HUES48 (cell line): Measurements from ENCODE around the gene COMMD6.

Experiments
- H3K27ac ChIP-seq: one replicate; pipeline ENCODE4 v1.7.0; 2013; ENCODE audit warnings: low read depth, low read length, inconsistent platforms
- H3K27me3 ChIP-seq: 2 replicates; pipeline ENCODE4 v1.6.1; 2013; ENCODE audit warnings: mild to moderate bottlenecking, low read length; ENCODE audit not compliant: control insufficient read depth, insufficient read depth
- H3K36me3 ChIP-seq: 2 replicates; pipeline ENCODE4 v1.6.1; 2013; ENCODE audit warnings: low read length; ENCODE audit not compliant: control insufficient read depth, insufficient read depth
- H3K4me1 ChIP-seq: 2 replicates; pipeline ENCODE4 v1.6.1; 2013; ENCODE audit warnings: mild to moderate bottlenecking, low read length; ENCODE audit not compliant: control insufficient read depth, insufficient read depth
- H3K4me3 ChIP-seq: 2 replicates; pipeline ENCODE4 v1.5.1; 2013; ENCODE audit warnings: mild to moderate bottlenecking, low read depth, low read length
- H3K9ac ChIP-seq: 2 replicates; pipeline ENCODE4 v1.6.1; 2013; ENCODE audit warnings: mild to moderate bottlenecking, low read depth, low read length, moderate library complexity
- H3K9me3 ChIP-seq: 2 replicates; pipeline ENCODE4 v1.6.1; 2013; ENCODE audit warnings: low read length; ENCODE audit not compliant: control insufficient read depth, insufficient read depth

Gene COMMD6

DNA sequence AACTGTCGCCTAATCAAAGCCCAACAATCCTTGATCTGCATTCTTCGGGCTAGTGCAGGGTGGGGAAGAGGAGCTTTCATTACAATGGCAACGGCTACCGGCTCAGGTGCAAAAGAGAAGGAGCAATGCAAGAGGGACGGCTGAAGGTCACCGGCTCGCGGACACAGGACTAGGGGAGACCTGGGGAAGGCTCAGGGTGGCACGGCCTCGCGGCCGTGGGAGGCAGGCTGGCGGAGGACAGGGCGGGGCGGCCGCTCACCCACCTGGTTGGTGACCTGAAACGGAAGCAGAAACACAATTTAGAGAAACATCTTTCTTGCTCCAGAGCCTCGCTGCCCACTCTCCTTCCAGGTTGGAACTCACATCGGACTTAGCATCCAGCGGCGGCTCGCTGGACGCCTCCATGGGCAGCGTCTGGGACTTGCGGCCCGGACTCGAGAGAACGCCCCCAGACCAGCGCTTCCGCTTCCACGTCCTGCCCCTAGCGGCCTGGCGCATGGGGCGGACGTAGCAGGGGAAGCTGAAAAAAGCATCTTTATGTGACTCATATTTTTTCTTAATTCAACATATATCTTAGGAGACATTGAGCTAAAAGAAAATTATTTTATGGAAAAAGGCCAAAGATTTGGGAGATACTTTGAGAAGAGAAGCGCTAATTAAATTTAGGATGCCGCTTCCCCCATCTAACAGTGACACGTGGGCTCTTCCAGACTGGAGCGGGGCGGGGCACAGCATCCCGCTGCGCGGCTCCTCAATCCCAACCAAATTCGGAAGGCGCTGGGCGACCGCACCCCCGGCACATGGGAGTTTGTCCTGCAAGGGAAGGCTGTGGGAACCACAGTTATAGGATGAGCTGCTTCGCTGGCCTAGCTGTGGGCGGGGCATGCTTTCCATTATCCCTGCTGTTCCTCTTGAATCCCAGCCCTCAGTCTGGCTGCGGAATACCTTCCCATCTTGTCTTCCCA lies at the start of gene COMMD6:
Gene COMMD6 (minus strand): TSS at position 441 of the 965 bp plus-strand sequence. CDS start 36 bp downstream, at position 405.
- H3K4me3 ChIP-seq = peak within 1 kb of the TSS; percentile 91
- peak within 1 kb of the TSS; percentile 86 for H3K27ac ChIP-seq
- H3K27me3 ChIP-seq = no peaks in the 10 kb centered on the region
- peak within 1 kb of the TSS; percentile 94 for H3K9ac ChIP-seq
- H3K36me3 ChIP-seq = peaks cover 25% of the 10 kb centered on the region
- no peaks in the 10 kb centered on the region for H3K4me1 ChIP-seq
- H3K9me3 ChIP-seq = no peaks in the 10 kb centered on the region

GRCh38 chr13:75585153-75585552 lies 47.5 kb upstream of the COMMD6 start:
- Histone ChIP-seq H3K9me3 (0 out of 2 replicates have a peak, but pooled peaks cover 3% of the 10 kb centered on the region), H3K9ac (no peak overlapping the region), H3K27me3 (no peaks in the 10 kb centered on the region), H3K4me3 (no peak overlapping the region), H3K36me3 (no peaks in the 10 kb centered on the region; the same call in 1 of the 2 replicates), H3K4me1 (peaks cover 16% of the 10 kb centered on the region; the same call in 1 of the 2 replicates), H3K27ac (no peak overlapping the region)

DNA sequence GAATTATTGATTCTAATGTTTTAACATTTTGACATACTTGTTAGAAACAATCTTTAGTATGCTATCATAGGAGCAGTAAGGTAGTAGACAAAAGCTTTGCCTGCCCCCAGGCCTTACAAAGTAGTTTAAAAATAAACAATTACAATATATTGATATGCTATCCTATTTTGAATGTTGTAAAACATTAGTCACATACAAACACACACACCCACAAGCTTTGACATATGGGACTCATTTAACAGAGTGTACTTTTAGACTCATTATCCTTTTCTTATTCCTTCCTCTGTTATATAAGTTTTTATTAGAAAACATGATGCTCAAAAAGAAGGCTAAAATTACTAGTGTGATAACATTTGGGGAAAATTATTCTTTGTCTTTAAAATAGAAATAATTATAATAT lies 45.5 kb upstream of the COMMD6 start:
- Histone ChIP-seq H3K9ac (no peak overlapping the region), H3K36me3 (no peaks in the 10 kb centered on the region; the same call in 1 of the 2 replicates), H3K4me3 (no peak overlapping the region), H3K4me1 (peaks cover 15% of the 10 kb centered on the region; the same call in 1 of the 2 replicates), H3K27me3 (no peaks in the 10 kb centered on the region), H3K27ac (no peak overlapping the region), H3K9me3 (0 out of 2 replicates have a peak, but pooled peaks cover 3% of the 10 kb centered on the region)

- no peak overlapping the region for H3K27ac ChIP-seq
- H3K27me3 ChIP-seq = no peaks in the 10 kb centered on the region
- H3K9me3 ChIP-seq = 0 out of 2 replicates have a peak, but pooled peaks cover 3% of the 10 kb centered on the region
- H3K4me3 ChIP-seq = no peak overlapping the region
- H3K36me3 ChIP-seq = no peaks in the 10 kb centered on the region; the same call in 1 of the 2 replicates
- peaks cover 5% of the 10 kb centered on the region; the same call in 1 of the 2 replicates for H3K4me1 ChIP-seq
- no peak overlapping the region for H3K9ac ChIP-seq
These were observed 44.4 kb upstream of the COMMD6 start for GRCh38 chr13:75581874-75582640.

GRCh38 chr13:75579529-75579928 lies 41.9 kb upstream of the COMMD6 start:
- Histone ChIP-seq H3K36me3 (peaks cover 3% of the 10 kb centered on the region; the same call in 1 of the 2 replicates), H3K27me3 (no peaks in the 10 kb centered on the region), H3K9me3 (no peaks in the 10 kb centered on the region), H3K4me3 (no peak overlapping the region), H3K9ac (no peak overlapping the region), H3K27ac (no peak overlapping the region), H3K4me1 (no peaks in the 10 kb centered on the region)

DNA sequence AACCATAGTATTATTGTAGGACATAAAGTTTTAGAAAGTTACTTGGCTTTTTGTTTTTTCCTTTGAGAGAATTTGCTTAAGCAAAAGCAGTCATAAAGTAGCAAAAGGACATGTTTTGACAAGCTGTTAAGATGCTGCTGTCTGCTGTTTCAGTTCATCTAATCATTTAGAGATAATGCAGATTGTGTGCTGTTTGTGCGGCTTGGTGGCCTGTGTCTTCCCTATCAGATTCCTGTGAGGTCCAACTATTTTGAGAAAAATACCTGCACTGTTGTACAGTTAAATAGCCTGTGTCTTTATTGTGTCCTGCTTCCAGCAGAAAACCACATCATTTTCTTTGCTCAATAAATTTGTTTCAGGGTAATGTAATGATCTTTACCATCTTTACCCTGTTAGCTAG lies 31.9 kb upstream of the COMMD6 start:
- Histone ChIP-seq H3K9me3 (no peaks in the 10 kb centered on the region), H3K36me3 (peaks cover 61% of the 10 kb centered on the region), H3K9ac (no peak overlapping the region), H3K27ac (no peak overlapping the region), H3K27me3 (no peaks in the 10 kb centered on the region), H3K4me3 (no peak overlapping the region), H3K4me1 (no peaks in the 10 kb centered on the region)

GRCh38 chr13:75566658-75567057 lies 29.0 kb upstream of the COMMD6 start:
- Histone ChIP-seq H3K27me3 (no peaks in the 10 kb centered on the region), H3K36me3 (peaks cover 65% of the 10 kb centered on the region), H3K4me3 (no peak overlapping the region), H3K9ac (no peak overlapping the region), H3K9me3 (no peaks in the 10 kb centered on the region), H3K27ac (no peak overlapping the region), H3K4me1 (no peaks in the 10 kb centered on the region)

DNA sequence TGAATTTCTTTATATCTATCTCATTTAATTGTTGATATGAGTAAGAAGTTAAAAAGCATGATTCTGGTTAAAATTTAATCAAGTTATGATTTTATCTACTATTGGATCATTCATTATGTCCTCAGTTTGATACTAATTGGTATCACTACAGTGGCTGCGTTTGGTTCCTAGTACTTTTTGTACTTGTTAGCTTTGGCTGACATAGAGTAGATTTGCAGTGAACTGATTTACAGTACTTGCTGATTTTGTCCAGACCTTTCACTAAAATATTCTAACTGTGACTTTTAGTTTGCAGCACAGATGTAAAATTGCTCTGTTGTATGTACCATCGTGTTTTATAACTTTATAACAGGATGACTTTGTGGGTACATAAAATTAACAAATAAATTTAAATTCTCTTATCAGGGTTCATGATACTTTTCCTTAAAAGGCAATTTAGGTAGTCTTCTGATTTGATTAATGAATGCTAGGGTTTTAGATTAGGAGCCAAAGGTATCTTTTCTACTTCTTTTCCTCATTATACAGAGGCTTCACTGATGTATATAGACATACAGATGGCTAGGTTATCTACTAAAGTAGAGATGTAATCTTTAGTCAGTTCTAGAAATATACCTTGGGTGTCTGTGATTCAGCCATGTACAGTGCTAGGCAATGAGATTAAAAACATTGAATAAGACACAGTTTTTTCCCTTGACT lies 20.7 kb upstream of the COMMD6 start:
- Histone ChIP-seq H3K9me3 (no peaks in the 10 kb centered on the region), H3K4me3 (no peak overlapping the region), H3K36me3 (peaks cover 51% of the 10 kb centered on the region), H3K4me1 (no peaks in the 10 kb centered on the region), H3K27me3 (no peaks in the 10 kb centered on the region), H3K9ac (no peak overlapping the region), H3K27ac (no peak overlapping the region)

GRCh38 chr13:75556961-75557360 lies 19.3 kb upstream of the COMMD6 start:
- Histone ChIP-seq H3K9me3 (no peaks in the 10 kb centered on the region), H3K36me3 (peaks cover 38% of the 10 kb centered on the region), H3K9ac (no peak overlapping the region), H3K27ac (no peak overlapping the region), H3K27me3 (no peaks in the 10 kb centered on the region), H3K4me3 (no peak overlapping the region), H3K4me1 (no peaks in the 10 kb centered on the region)

- Histone ChIP-seq H3K4me3 (no peak overlapping the region), H3K27ac (no peak overlapping the region), H3K36me3 (peaks cover 27% of the 10 kb centered on the region), H3K4me1 (no peaks in the 10 kb centered on the region), H3K9me3 (no peaks in the 10 kb centered on the region), H3K9ac (no peak overlapping the region), H3K27me3 (no peaks in the 10 kb centered on the region)
These were observed 18.2 kb upstream of the COMMD6 start for GRCh38 chr13:75555836-75556235.
